ENCODE measurements around the gene FAM181B.
"Not testable (repeated sequence)": the region's sequence is repeated elsewhere in the genome, so short reads cannot be mapped to it uniquely, and the experiment has no call there.

The FAM181B gene

DNA sequence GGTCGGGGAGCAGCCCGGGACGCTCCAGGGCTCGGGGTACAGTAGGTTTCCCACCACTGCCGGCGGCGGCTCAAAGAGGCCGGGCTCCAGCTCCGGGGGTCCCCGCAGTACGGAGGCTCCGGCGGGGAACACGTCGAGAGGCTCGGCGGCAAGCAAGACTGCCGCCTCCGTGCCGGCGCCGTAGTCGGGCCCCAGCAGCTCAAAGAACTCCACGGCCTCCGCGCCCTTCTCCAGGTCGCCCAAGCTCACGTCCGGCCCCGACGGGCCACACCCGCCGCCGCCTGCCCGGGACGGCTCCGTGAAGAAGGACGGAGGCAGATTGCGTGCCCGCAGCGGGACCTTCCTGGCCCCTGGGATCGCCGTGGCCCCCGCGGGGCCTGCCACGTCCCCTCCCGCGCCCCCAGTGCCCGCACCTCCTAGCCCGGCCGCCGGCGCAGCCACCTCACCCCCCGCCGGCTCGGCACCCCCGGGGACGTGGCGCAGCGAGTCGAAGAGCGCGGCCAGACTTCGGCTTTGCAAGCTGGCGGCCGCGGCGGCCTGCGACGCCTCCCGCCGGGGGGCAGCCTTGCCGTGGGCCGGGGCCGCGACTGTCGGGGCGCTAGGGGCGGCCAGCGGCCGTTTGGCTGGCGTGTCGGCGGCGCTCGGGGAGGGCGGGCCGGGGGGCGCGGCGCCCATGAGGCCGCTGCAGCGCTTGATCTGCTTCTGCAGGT lies 775 bp downstream of the FAM181B start:
- no peak for DNase-seq (ENCODE audit: low read depth)

DNA sequence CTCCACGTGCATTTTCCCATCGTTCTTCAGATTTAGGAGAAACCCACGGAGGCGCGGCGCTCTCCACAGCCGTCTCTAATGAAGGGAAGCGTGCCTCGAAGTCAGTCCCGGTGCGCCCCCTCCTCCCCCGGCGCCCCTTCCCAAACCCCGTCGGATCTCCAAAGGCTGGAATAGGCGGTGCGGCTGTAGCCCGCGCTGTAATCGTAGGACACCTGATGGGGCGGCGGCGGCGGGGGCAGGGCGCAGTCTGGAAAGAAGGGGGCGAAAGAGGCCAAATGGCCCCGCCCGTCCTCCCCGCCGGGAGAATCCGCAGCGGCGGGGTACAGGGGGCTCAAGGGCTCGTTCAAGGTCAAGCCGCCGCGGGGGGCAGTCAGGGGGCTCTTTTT lies 1.3 kb downstream of the FAM181B start:
- DNase-seq (ENCODE audit: low read depth) = no peak

DNA sequence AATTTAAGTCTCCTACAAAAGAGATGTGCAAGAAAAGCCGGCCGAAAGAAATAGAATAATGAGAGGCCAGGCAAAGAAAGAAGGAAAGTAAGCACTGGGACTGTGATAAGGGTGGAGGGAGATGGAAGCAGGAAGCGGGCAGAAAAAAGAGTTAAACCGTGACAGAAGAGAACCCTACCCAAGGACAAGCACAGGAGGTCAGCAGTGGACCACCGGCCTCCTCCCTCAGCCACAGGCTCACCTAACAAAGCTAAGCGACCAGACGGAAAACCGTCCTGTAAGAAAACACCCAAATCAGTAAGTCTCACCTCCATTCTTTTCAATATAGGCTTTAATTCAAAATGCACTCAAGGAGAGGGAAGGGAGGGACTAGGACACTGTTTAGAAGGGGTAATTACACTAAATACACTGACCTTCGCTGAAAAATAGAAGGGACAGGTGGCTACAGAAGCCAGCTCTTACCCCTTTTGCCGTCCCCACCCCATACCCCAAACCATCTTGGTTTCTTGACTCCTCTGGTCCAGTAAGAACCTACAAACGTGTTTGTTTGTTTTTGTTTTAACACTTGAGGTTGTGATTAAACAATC lies 1.9 kb downstream of the FAM181B start:
- no peak for DNase-seq (ENCODE audit: low read depth)

DNA sequence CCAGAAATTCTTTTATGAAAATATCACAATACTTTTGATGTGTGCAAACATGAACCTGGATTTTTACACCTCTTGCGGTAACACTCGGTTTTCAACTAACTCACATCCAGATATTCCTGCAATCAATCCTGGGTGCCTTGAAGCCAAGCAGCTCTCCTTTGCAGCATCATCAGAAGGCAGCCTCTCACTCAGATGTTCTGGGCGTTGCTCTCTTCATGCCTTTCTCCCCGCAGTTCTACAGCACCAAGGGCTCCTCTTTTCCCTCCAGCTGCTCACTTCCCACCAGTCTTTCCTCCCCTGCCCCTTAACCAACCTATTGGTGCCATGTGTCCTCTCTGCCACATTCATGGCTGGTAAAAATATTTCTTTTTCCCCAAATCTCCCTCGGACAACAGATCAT lies 2.9 kb downstream of the FAM181B start:
- no peak for DNase-seq (ENCODE audit: low read depth)

DNA sequence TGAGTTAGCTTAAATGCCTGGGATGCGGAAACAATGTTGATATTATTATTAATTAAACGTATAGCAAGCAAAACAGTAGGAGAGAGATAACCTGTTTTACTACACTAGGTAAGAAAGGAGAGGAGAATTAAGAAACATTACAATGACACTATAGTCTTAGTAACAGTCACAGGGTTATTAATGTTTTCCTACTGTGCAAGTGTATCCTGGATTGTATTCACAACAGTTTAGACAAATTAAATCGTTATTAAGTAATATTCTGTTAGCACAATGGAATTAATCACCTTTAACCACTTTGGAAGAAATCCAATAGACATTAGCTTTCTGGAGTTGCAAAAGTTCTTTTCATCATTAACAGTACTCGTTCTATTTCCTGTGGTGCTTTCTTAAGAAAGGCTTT lies 3.4 kb downstream of the FAM181B start:
- DNase-seq (ENCODE audit: low read depth) = no peak

DNA sequence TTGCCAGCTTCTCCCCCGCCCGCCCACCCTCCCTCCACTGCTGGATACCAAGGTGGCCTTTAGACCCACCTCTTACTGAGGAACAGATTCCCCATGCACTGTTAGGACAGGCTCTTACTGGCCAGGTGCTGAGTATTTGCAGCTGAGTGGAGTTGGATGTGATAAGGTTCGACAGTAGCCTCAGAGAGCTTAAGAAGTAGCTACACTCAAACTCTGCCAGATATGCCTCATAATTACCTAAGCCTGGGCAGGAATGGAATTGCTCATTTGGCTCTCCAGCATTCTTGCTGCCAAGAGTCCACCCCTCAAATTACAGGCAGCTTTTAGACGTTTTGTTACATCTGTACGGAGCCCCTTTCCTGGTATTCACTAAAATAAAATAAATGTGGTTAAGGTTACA lies 9.6 kb downstream of the FAM181B start:
- no peak for DNase-seq (ENCODE audit: low read depth)

DNA sequence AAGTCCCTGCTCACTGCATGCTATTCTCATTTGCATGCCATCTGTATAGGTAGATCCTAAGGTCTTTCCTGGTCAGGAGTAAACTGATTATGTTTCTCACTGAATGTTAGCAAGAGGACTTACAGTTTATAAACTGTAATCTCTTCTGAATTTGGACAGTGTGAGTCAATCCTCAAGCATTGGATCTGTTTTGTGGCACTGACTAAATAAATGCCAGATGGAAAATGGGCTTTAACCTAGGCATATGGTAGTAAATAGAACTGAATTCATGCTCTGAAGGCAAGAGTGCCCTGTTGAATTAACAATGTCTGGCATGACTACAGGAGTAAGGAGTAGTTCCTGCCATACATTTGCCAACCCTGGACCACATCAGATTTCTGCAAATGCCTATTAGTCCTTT lies 11.4 kb downstream of the FAM181B start:
- no peak for DNase-seq (ENCODE audit: low read depth)

DNA sequence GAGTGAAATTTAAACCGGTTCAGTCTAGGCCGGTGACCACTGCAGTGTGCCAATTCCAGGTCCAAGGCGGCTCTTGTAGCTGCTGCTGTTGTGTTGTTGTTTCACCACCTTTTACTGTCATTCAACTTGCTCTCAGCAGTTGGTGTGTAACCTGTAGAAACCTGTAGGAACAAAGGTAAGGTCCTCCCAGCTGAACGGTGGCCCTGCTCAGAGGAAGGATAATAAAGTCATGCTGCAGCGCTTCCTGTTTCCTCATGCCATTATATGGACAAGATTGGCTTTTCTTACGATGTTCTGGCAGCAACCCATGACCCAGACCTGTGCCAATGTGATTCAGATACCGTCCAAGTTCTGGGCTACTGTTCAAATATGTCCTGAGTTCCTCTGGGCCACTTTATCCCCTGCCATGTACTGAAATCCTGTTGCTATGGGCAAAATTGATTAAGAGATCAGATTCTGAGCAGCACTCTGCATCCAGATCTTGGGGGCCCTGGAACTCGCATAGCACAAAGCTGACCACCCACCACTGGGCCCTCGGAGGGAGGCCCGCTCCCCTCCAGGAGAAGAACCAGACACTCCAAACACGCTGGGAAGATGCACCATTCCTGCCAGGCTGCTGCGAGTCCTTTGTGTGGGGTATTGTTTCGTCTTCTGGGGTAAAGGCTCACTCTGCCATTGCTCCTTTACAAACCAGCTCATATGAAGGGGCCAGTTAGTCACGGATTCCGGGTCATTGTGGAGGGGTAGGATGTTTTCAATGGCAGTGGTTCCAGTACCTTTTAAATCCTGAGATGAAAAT lies 13.2 kb downstream of the FAM181B start:
- no peak for DNase-seq (ENCODE audit: low read depth)

DNA sequence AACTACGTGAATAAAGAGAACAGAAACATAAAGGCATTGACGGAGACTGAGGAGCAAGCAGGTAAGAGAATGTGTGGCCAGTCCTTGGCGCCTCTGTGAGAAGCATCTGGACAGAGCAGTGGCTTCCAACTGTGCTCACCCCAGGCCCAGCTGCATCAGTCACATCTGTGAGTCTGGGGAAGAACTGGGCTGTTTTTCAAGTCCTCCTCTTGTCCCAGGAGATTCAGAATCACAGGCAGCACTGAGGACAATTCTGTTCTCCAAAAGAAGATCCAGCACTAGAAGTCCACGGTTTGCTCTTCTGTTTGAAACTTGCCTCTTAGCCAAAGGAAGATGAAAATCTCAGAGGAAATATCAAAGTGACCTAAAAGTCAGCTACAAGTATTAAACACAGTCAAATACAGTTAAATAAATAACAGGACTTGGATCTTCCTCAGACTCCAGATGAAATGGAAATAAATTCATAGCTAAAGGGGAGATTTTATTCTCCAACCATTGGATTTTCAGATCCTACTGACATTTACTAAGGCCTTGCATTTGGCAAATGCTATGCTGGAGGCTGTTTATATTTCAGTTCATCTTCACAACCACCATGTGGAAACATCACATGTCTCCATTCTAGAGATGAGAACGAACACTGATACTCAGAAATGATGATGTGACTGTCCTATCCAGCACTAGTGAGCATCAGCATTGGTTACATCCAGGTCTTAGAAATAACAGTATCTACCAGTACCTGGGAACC lies 14.1 kb downstream of the FAM181B start:
- no peak for DNase-seq (ENCODE audit: low read depth)

DNA sequence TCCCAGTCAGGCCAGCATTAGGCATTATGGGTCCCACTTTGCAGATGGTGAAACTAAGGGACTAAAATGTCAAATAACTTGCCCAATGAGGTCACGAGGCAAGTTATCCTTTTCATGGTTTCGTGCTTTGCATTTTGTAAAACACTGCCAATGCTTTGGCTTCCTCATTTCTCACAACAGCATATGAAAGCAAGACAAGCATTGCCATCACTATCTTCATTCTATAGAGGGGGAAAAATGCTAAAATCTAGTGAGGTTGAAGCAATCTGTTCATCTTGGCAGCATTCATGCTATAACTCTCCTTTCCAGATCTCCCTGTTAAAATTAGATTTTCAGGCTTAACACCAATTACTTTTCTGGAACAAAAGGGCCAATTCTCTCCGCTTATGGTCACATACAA lies 14.8 kb downstream of the FAM181B start:
- DNase-seq (ENCODE audit: low read depth) = no peak

DNA sequence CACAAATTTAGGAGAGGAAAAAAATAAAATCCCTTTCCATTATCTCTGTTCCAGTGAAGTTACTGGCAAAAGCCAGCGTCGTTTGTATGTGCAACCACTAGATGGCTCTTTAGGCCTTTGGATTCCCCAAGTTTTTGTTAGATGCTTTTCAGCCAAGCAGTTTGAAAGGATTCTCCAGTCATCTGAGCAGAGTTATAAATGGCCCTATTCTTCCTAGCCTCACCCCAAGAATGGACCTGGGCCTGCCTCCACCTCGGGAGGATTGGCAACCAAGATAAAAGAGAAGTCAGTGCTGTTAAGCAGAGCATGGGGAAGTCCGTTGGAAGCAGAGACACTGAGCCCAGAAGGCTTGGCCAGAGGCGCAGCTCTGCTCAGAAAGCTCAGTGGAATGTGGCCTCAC lies 15.4 kb downstream of the FAM181B start:
- DNase-seq (ENCODE audit: low read depth) = no peak

DNA sequence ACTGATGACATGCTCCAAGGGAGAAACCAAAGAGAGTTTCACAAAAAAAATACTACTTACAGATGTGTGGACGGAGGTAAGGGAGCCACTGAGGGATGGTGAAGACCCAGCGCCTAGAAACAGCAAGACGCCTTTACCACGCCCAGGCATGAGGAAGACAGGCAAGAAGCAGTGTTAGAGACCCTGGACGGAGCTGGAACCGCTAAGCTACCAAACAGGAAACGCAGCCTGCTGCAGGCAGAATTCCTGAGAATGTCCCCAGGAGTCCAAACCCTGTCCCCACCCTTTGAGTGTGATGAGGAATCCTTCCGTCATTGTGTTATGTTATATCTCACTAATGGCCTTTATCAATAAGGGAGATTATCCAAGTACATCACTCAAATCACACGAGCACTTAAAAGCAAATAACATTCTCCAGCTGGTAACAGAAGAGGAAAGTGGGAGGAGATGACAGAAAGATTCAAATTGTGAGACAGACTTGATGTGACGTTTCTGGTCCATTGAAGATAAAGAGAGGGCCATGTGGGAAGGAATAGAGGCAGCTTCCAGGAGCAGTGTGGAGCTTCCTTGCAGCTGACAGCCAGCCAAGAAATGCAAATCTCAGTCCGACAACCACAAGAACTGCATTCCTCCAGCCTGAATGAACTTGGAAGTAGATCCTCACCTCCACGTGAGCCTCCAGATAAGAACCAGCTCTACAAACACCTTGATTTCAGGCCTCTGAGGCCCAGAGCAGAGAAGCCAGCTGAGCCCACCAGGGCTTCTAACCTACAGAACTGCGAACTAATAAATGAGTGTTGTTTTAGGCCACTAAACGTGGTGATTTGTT lies 19.1 kb downstream of the FAM181B start:
- no peak for DNase-seq (ENCODE audit: low read depth)

DNA sequence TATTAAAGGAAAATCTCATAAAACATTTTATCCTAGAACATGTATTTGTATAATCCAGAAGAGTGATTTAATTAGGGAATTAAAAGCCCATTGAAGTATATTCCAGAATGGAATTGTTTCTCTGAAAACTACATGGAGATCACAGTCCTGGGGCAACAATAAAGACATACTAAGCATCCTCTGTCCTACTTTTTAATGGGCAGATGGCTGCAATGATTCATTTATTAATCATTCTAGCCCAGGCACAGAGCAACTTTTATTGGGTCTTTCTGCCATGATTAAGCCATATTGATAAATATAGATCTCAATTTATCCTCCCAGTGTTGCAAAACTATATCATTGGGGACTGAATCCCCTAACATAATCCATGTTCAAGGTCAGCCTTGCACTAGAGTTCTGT lies 22.0 kb downstream of the FAM181B start:
- no peak for DNase-seq (ENCODE audit: low read depth)

DNA sequence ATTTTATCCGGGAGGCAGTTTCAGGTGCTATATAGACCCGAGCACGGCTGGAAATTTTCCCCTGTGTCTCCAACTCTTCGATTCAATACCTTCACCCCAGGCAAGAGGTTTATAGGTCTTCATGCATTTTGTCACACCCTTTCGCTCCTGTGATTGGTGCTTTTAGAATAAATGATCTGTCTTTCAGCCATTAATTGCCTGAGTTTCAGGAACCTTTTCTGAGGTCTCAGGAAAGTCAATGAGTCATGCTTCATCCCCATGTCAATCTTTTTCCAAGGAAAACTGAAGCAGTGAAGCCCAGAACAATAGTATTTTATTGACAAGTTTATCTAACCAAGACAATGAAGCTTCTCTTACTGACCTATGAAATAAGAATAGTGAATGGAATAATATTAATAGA lies 29.9 kb downstream of the FAM181B start:
- DNase-seq (ENCODE audit: low read depth) = no peak

DNA sequence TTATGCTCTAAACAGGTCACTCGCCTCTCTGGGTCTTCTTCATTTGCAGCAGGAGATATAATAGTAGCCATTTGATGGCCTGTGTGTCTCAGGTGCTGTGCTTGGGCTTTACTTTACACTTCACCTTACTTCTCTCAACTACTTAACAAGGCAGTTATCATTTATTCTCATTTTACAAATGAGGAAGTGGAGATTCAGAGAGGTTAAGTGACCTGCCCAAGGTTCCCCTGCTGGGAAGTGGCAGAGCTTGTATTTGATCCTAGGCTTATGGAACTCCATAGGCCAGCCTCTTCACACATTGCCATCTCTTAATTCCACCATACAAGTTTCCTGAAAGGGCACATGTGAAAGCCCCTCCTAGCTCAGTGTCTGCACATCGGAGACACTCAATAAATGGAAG lies 30.4 kb downstream of the FAM181B start:
- no peak for DNase-seq (ENCODE audit: low read depth)

DNA sequence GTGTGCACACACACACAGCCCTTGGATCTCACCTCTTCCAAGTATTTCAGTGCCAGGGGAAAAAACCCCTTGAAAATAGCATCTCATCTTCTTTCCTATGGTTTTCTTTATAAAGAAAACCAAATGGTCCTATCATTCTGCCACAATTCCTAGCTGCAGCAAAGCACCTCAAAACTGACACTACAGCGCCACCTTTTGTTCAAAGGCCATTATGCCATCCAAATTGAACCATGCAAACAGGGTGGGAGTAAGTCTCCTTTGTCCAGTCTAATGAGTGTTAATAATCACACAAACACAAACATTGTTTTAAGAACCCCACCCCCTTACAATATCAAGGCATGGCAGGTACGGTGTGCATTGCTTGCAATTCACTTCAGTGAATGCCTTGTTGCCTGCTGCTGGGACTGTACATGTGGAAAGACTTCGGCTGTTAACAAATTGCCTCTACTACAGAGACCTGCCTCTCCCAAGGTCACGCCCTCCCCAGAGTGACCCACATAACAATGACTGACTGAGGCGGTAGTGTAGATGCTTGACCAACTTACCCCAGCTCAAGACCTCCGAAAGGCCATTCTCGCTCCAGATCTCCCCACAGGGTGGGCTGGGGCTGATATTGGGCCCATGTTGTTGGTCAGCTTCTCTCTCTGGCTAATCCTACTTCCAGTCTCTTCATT lies 31.7 kb downstream of the FAM181B start:
- no peak for DNase-seq (ENCODE audit: low read depth)

DNA sequence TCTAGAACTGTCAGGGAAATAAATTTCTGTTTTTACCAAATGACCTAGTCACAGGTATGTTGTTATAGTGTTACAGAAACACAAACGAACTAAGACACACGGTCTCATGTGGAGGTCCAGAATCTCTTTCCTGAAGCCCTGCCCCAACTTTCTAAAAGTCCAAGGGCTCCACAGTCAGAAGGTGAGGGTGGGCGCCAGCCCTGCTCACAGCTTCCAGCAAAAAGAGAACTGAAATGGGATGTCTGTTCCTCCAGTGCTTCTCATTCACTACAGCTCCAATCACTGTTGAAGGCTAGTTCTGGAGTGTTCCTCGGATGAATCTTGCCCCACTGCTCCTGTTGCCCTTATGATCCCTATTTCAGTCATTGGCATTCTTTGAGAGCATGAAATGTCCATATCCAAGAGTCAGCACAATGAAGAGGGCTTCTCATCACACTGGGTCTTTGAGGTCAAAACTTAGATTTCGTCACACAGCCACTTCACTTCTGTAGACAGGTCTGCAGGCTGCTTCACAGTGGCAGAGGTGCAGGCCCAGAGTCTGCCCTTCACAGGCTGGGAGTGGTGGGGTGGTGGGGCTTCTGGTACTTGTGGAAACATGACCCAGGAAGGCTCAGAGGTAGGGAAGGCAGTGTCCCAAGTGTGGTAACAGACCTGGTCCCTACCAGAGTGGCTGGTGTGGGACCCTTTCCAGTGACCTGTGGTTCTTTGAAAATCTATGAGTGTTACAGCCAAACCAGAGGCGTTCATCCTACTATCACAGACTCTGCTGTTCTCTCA lies 34.9 kb downstream of the FAM181B start:
- DNase-seq (ENCODE audit: low read depth) = no peak

DNA sequence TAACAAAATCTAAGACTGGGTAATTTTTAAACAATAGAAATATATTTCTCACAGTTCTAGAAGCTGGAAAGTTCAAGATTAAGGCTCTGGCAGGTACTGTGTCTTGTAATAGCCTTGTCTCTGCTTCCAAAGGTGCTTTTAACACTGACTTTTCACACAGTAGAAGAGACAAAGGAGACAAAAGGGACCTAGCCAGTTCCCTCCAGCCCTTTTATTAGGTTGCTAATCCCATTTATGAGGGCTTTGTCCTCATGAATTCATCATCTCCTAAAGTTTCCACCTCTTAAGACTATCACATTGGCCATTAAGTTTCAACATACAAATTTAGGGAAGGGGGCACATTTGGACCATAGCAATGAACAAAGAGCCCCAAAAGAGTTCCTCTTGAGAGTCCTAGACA lies 40.7 kb downstream of the FAM181B start:
- no peak for DNase-seq (ENCODE audit: low read depth)

DNA sequence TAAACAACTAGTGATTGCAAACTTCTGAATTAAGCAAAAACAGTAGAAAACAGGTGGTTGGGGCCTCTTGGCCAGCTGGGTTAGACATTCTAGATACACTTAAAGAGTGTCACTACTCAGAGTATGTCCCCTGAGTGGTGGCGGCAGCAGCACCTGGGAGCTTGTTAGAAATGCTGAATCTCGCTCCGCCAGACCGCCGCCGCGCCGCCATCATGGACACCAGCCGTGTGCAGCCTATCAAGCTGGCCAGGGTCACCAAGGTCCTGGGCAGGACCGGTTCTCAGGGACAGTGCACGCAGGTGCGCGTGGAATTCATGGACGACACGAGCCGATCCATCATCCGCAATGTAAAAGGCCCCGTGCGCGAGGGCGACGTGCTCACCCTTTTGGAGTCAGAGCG lies 44.3 kb downstream of the FAM181B start:
- DNase-seq (ENCODE audit: low read depth) = not testable (repeated sequence)

DNA sequence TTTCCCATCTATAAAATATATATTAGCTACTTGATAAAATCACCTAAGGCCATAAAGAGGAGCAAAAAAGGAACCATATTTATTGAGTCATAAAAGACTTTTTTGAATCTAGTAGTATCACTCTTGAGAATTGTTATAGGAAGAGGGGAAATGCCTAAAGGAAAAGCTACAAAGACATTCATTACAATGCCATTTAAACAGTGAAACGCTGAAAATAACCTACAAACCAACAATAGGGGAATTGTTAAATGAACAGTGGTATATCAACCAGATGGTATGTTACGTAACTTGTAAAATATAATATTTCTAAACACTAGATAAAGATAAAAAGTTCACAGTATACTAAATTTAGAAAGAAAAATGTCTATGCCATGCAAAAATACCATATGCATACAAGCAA lies 47.5 kb downstream of the FAM181B start:
- no peak for DNase-seq (ENCODE audit: low read depth)

Data from stimulated activated CD8-positive, alpha-beta memory T cell treated with anti-CD3 and anti-CD28 coated beads, Interleukin-4, amount 100 ng/mL, for 24 hours (primary cell).